PC-3 (cell line): ENCODE results near the gene CTCFL. TPM values are rescaled to one million over a fixed set of nuclear protein-coding genes. Genes with fewer than 3 reads are reported as not detected.

ENCODE experiments used
- ATAC-seq: fragments of 200-7000 bp; cut with Tn5 transposase; 2 replicates; pipeline ENCODE4 v1.9.1; 2020; ENCODE audit warnings: mild to moderate bottlenecking, moderate library complexity
- BruUV-seq: library from RNA; stranded (reverse); fragments of 400-500 nt; replicated peaks from 2 replicates; lab custom pipeline; 2021; lab: Mats Ljungman, UMichigan
- CTCF ChIA-PET: fragments of 300-600 bp; sonication (Branson Sonifier 250); formaldehyde crosslinking; loops from one replicate; lab custom pipeline; 2022; ENCODE audit warnings: antibody characterized with exemption; lab: Charles Lee
- POLR2A ChIA-PET: fragments of 300-600 bp; sonication (Branson Sonifier 250); formaldehyde crosslinking; loops from one replicate; lab custom pipeline; 2022; ENCODE audit warnings: antibody characterized with exemption; ENCODE audit not compliant: unreplicated experiment; lab: Charles Lee
- DNase-seq: peaks from one replicate; pipeline ENCODE4 v3.0.0-alpha.2; 2015
- H2AFZ ChIP-seq: fragments of 300-600 bp; sonication (generic); 2 replicates; pipeline ENCODE4 v1.6.0; 2016; ENCODE audit warnings: antibody characterized with exemption, low read length
- H3F3A ChIP-seq: fragments of 300-600 bp; sonication (generic); one replicate; pipeline ENCODE4 v1.6.0; 2017; ENCODE audit warnings: antibody characterized with exemption, low read length, control low read depth, mild to moderate bottlenecking; ENCODE audit not compliant: unreplicated experiment
- H3K27ac ChIP-seq: fragments of 300-600 bp; sonication (generic); 2 replicates; pipeline ENCODE4 v1.5.1; 2016; ENCODE audit warnings: mild to moderate bottlenecking, low read length
- H3K27me3 ChIP-seq: fragments of 300-600 bp; sonication (generic); 2 replicates; pipeline ENCODE4 v1.6.1; 2016; ENCODE audit warnings: low read length, mixed read lengths
- H3K36me3 ChIP-seq: fragments of 300-600 bp; sonication (generic); 2 replicates; pipeline ENCODE4 v1.6.1; 2016; ENCODE audit warnings: low read depth, mixed run types, low read length, mixed read lengths
- H3K4me1 ChIP-seq: fragments of 300-600 bp; sonication (generic); 2 replicates; pipeline ENCODE4 v1.5.1; 2016; ENCODE audit warnings: low read length; ENCODE audit not compliant: insufficient read depth
- H3K4me2 ChIP-seq: fragments of 300-600 bp; sonication (generic); 2 replicates; pipeline ENCODE4 v1.6.0; 2016; ENCODE audit warnings: low read length
- H3K4me3 ChIP-seq: fragments of 300-600 bp; sonication (generic); 2 replicates; pipeline ENCODE4 v1.5.1; 2016; ENCODE audit warnings: mild to moderate bottlenecking, low read length, mixed read lengths
- H3K79me2 ChIP-seq: fragments of 300-600 bp; sonication (generic); 2 replicates; pipeline ENCODE4 v1.6.1; 2017; ENCODE audit warnings: low read length, mixed read lengths
- H3K9ac ChIP-seq: fragments of 300-600 bp; sonication (generic); 2 replicates; pipeline ENCODE4 v1.6.0; 2016; ENCODE audit warnings: mild to moderate bottlenecking, low read length
- H3K9me2 ChIP-seq: fragments of 300-600 bp; sonication (generic); replicated peaks from 2 replicates; pipeline ENCODE4 v1.6.1; 2016; ENCODE audit warnings: mixed run types, low read length, mixed read lengths
- H3K9me3 ChIP-seq: fragments of 300-600 bp; sonication (generic); 2 replicates; pipeline ENCODE4 v1.6.1; 2016; ENCODE audit warnings: low read length, mixed read lengths
- H4K20me1 ChIP-seq: fragments of 300-600 bp; sonication (generic); 2 replicates; pipeline ENCODE4 v1.6.1; 2016; ENCODE audit warnings: low read length, mixed read lengths
- CTCF ChIP-seq: fragments of 300-600 bp; sonication (generic); conservative IDR thresholded peaks from 2 replicates; pipeline ENCODE4 v1.5.1; 2017; ENCODE audit warnings: antibody characterized with exemption, low read depth, mild to moderate bottlenecking, low read length
- EZH2 ChIP-seq: fragments of 300-600 bp; sonication (generic); IDR thresholded peaks from one replicate; pipeline ENCODE4 v1.6.1; 2017; ENCODE audit warnings: antibody characterized with exemption, mild to moderate bottlenecking, low read length; ENCODE audit not compliant: unreplicated experiment
- EZH2phosphoT487 ChIP-seq: fragments of 300-600 bp; sonication (generic); IDR thresholded peaks from 2 replicates; pipeline ENCODE4 v1.6.1; 2018; ENCODE audit warnings: mild to moderate bottlenecking, antibody characterized with exemption, low read length, borderline replicate concordance
- intact Hi-C: fragments of 100-400 bp; cut with micrococcal nuclease; formaldehyde crosslinking; loops from 2 replicates; pipeline ENCODE4 v1.9.0; 2023
- total RNA-seq: library from RNA; depleted of rRNA; stranded (reverse); fragments of >200 nt; gene quantifications from 2 replicates; pipeline ENCODE4 v1.2.3, GENCODE V29; 2014

The CTCFL gene
- total RNA-seq, 1 experiment from 2014 or later: not detected

- Histone ChIP-seq H3K79me2 (no peaks in the 10 kb centered on the region), H3K4me3 (no peak overlapping the region), H2AFZ (no peak overlapping the region), H3K27ac (no peak overlapping the region), H3K36me3 (no peaks in the 10 kb centered on the region), H4K20me1 (no peaks in the 10 kb centered on the region), H3K9me2 (no peaks in the 10 kb centered on the region), H3K9me3 (no peaks in the 10 kb centered on the region), H3K27me3 (no peaks in the 10 kb centered on the region), H3K4me1 (no peaks in the 10 kb centered on the region), H3F3A (no peaks in the 10 kb centered on the region), H3K9ac (no peak overlapping the region), H3K4me2 (no peak overlapping the region)
- CTCF ChIA-PET: no interaction called here
- TF ChIP-seq EZH2phosphoT487 (no peak), CTCF (no peak), EZH2 (no peak)
- BruUV-seq: no TSS peak
- intact Hi-C loops: no loop called here
- POLR2A ChIA-PET: no interaction called here
- no peak for DNase-seq
- no peak for ATAC-seq
These were observed 65.7 kb downstream of the CTCFL start for GRCh38 chr20:57459278-57459677.

- Histone ChIP-seq H3K4me2 (no peak overlapping the region), H3K4me1 (no peaks in the 10 kb centered on the region), H3K27me3 (no peaks in the 10 kb centered on the region), H4K20me1 (no peaks in the 10 kb centered on the region), H3K9me2 (no peaks in the 10 kb centered on the region), H3K4me3 (no peak overlapping the region), H2AFZ (no peak overlapping the region), H3K79me2 (no peaks in the 10 kb centered on the region), H3K9ac (no peak overlapping the region), H3K36me3 (no peaks in the 10 kb centered on the region), H3F3A (no peaks in the 10 kb centered on the region), H3K9me3 (no peaks in the 10 kb centered on the region), H3K27ac (no peak overlapping the region)
- TF ChIP-seq EZH2phosphoT487 (no peak), EZH2 (no peak), CTCF (no peak)
- no peak for ATAC-seq
- intact Hi-C loops: no loop called here
- ChIA-PET CTCF (no interaction called here), POLR2A (no interaction called here)
- BruUV-seq: no TSS peak
- no peak for DNase-seq
These were observed 66.4 kb downstream of the CTCFL start for GRCh38 chr20:57458400-57459160.
